Neural cell (in vitro differentiated cells): ENCODE data around the gene RIBC2. TPM values are rescaled to one million over a fixed set of nuclear protein-coding genes. Genes with fewer than 3 reads are reported as not detected.

ENCODE experiments used
- H2AFZ ChIP-seq: fragments of 200-600, 300-800 bp; sonication (generic), shearing (Covaris generic); 2 replicates; pipeline ENCODE4 v1.6.0; 2014; ENCODE audit warnings: low read depth, mild to moderate bottlenecking, antibody characterized with exemption, low read length, moderate library complexity
- H3F3A ChIP-seq: fragments of 200-600 bp; shearing (Covaris generic); 2 replicates; pipeline ENCODE4 v1.6.1; 2016; ENCODE audit warnings: mild to moderate bottlenecking, moderate library complexity, mixed read lengths, antibody characterized with exemption, low read length; ENCODE audit not compliant: insufficient read depth, poor library complexity, severe bottlenecking
- H3K27ac ChIP-seq: fragments of 200-600, 300-800 bp; sonication (generic), shearing (Covaris generic); 2 replicates; pipeline ENCODE4 v1.5.1; 2014; ENCODE audit warnings: mild to moderate bottlenecking, low read length, moderate library complexity
- H3K27me3 ChIP-seq: fragments of 300-800, 200-600 bp; sonication (generic), shearing (Covaris generic); 2 replicates; pipeline ENCODE4 v1.6.0; 2014; ENCODE audit warnings: mild to moderate bottlenecking, low read depth, low read length, moderate library complexity; ENCODE audit not compliant: insufficient read depth
- H3K36me3 ChIP-seq: fragments of 300-800, 200-600 bp; sonication (generic), shearing (Covaris generic); 2 replicates; pipeline ENCODE4 v1.5.1; 2014; ENCODE audit warnings: mild to moderate bottlenecking, antibody characterized with exemption, low read length, moderate library complexity; ENCODE audit not compliant: insufficient read depth
- H3K4me2 ChIP-seq: fragments of 300-800, 200-600 bp; sonication (generic), shearing (Covaris generic); 2 replicates; pipeline ENCODE4 v1.6.0; 2014; ENCODE audit warnings: mild to moderate bottlenecking, low read length
- H3K4me3 ChIP-seq: fragments of 300-800, 200-600 bp; sonication (generic), shearing (Covaris generic); 2 replicates; pipeline ENCODE4 v1.5.1; 2014; ENCODE audit warnings: mild to moderate bottlenecking, low read length, moderate library complexity
- H3K79me2 ChIP-seq: fragments of 200-600 bp; shearing (Covaris generic); replicated peaks from 2 replicates; pipeline ENCODE4 v1.6.0; 2014; ENCODE audit warnings: mild to moderate bottlenecking, low read length, moderate library complexity; ENCODE audit not compliant: insufficient read depth
- H3K9ac ChIP-seq: fragments of 300-800, 200-600 bp; sonication (generic), shearing (Covaris generic); 2 replicates; pipeline ENCODE4 v1.6.1; 2016; ENCODE audit warnings: mild to moderate bottlenecking, low read length, mixed read lengths
- H3K9me2 ChIP-seq: fragments of 200-600 bp; shearing (Covaris generic); 2 replicates; pipeline ENCODE4 v1.6.1; 2016; ENCODE audit warnings: mild to moderate bottlenecking, low read length, mixed read lengths; ENCODE audit not compliant: insufficient read depth
- H3K9me3 ChIP-seq: fragments of 200-600, 300-800 bp; sonication (generic), shearing (Covaris generic); 2 replicates; pipeline ENCODE4 v1.6.1; 2016; ENCODE audit warnings: mild to moderate bottlenecking, mixed run types, low read length, moderate library complexity, mixed read lengths
- H4K20me1 ChIP-seq: fragments of 200-600 bp; shearing (Covaris generic); 2 replicates; pipeline ENCODE4 v1.6.1; 2016; ENCODE audit warnings: mild to moderate bottlenecking, mixed run types; ENCODE audit not compliant: insufficient read depth
- CTCF ChIP-seq: fragments of 450-650 bp; IDR thresholded peaks from 2 replicates; pipeline ENCODE4 v1.5.1; 2014; ENCODE audit warnings: antibody characterized with exemption, mild to moderate bottlenecking, moderate library complexity; ENCODE audit not compliant: poor library complexity, severe bottlenecking
- EP300 ChIP-seq: fragments of 450-650 bp; conservative IDR thresholded peaks from 2 replicates; pipeline ENCODE4 v1.6.1; 2014; ENCODE audit warnings: antibody characterized with exemption, mild to moderate bottlenecking, moderate library complexity; ENCODE audit not compliant: poor library complexity, severe bottlenecking
- EZH2 ChIP-seq: fragments of 200-600, 300-800 bp; shearing (Covaris generic), sonication (generic); IDR thresholded peaks from 2 replicates; pipeline ENCODE4 v1.6.1; 2014; ENCODE audit warnings: antibody characterized with exemption, low read length, borderline replicate concordance, mild to moderate bottlenecking; ENCODE audit not compliant: insufficient read depth, poor library complexity, severe bottlenecking
- MXI1 ChIP-seq: fragments of 450-650 bp; conservative IDR thresholded peaks from 2 replicates; pipeline ENCODE4 v1.6.1; 2014; ENCODE audit warnings: antibody characterized with exemption, mild to moderate bottlenecking; ENCODE audit not compliant: poor library complexity, severe bottlenecking
- POLR2AphosphoS5 ChIP-seq: IDR thresholded peaks from 2 replicates; pipeline ENCODE4 v1.6.1; 2012
- RAD21 ChIP-seq: fragments of 450-650 bp; conservative IDR thresholded peaks from 2 replicates; pipeline ENCODE4 v1.6.1; 2014; ENCODE audit warnings: antibody characterized with exemption, mild to moderate bottlenecking, moderate library complexity
- REST ChIP-seq: IDR thresholded peaks from 2 replicates; pipeline ENCODE4 v1.6.1; 2012; ENCODE audit warnings: borderline replicate concordance
- SMC3 ChIP-seq: fragments of 450-650 bp; conservative IDR thresholded peaks from 2 replicates; pipeline ENCODE4 v1.6.1; 2014; ENCODE audit warnings: antibody characterized with exemption, mild to moderate bottlenecking, moderate library complexity; ENCODE audit not compliant: poor library complexity
- TAF1 ChIP-seq: IDR thresholded peaks from 2 replicates; pipeline ENCODE4 v1.6.1; 2012; ENCODE audit warnings: low read depth
- polyA plus RNA-seq: library from polyadenylated mRNA; depleted of rRNA; stranded (reverse); fragments of >200 nt; gene quantifications from 2 replicates; pipeline ENCODE4 v1.2.3, GENCODE V29; 2014

The RIBC2 gene
- polyA plus RNA-seq, 1 donor from 2014 or later: not detected

GRCh38 chr22:45469281-45470073 lies 56.0 kb downstream of the RIBC2 start:
- H4K20me1 ChIP-seq: no peaks in the 10 kb centered on the region
- H3K9me3 ChIP-seq: no peaks in the 10 kb centered on the region
- no peak overlapping the region for H3K4me3 ChIP-seq
- no peak overlapping the region for H3K9ac ChIP-seq
- TF ChIP-seq EZH2: no peak
- no peak for TF ChIP-seq RAD21
- no peak for TF ChIP-seq SMC3
- no peak for TF ChIP-seq MXI1
- TF ChIP-seq EP300: no peak
- no peak for TF ChIP-seq POLR2AphosphoS5
- no peak for TF ChIP-seq CTCF
- TF ChIP-seq TAF1: no peak
- no peak for TF ChIP-seq REST
- H3F3A ChIP-seq: no peaks in the 10 kb centered on the region
- no peaks in the 10 kb centered on the region for H3K27me3 ChIP-seq
- H3K27ac ChIP-seq: no peak overlapping the region
- H3K36me3 ChIP-seq: no peaks in the 10 kb centered on the region
- no peak overlapping the region for H2AFZ ChIP-seq
- H3K4me2 ChIP-seq: no peak overlapping the region
- no peaks in the 10 kb centered on the region for H3K79me2 ChIP-seq
- no peaks in the 10 kb centered on the region for H3K9me2 ChIP-seq

- Histone ChIP-seq H2AFZ (no peak overlapping the region), H3K9ac (no peak overlapping the region), H3K9me3 (no peaks in the 10 kb centered on the region), H3K27ac (no peak overlapping the region), H3K36me3 (no peaks in the 10 kb centered on the region), H3K4me3 (no peak overlapping the region), H4K20me1 (no peaks in the 10 kb centered on the region), H3K79me2 (no peaks in the 10 kb centered on the region), H3F3A (no peaks in the 10 kb centered on the region), H3K27me3 (no peaks in the 10 kb centered on the region), H3K4me2 (no peak overlapping the region), H3K9me2 (no peaks in the 10 kb centered on the region)
- TF ChIP-seq RAD21 (no peak), SMC3 (no peak), TAF1 (no peak), MXI1 (no peak), EP300 (no peak), REST (no peak), CTCF (no peak), EZH2 (no peak), POLR2AphosphoS5 (no peak)
These were observed 57.4 kb downstream of the RIBC2 start for GRCh38 chr22:45470871-45471270.
